Transverse colon (tissue), 4 donors: ENCODE results near the gene FOXK2. TPM values are rescaled to one million over a fixed set of nuclear protein-coding genes. Genes with fewer than 3 reads are reported as not detected.
"Not testable (repeated sequence)": the region's sequence is repeated elsewhere in the genome, so short reads cannot be mapped to it uniquely, and the experiment has no call there.

Experiments used
- DNase-seq: peaks from one replicate; pipeline ENCODE4 v3.0.0-alpha.2; 2019
- H3K27ac ChIP-seq, 4 donors: fragments of 200-600 bp; sonication (generic); 2 replicates each; pipeline ENCODE4 v1.5.1; 2016 to 2018; ENCODE audit warnings: inconsistent platforms in 4 of 4
- H3K27me3 ChIP-seq: fragments of 200-600 bp; sonication (generic); 2 replicates; pipeline ENCODE4 v1.5.1; 2017; ENCODE audit warnings: inconsistent platforms
- H3K36me3 ChIP-seq, 4 donors: fragments of 200-600 bp; sonication (generic); 2 replicates each; pipeline ENCODE4 v1.5.1; 2017 to 2019; ENCODE audit warnings: inconsistent platforms in 4 of 4
- H3K4me1 ChIP-seq, 4 donors: fragments of 200-600 bp; sonication (generic); 2 replicates each; pipeline ENCODE4 v1.5.1; 2017 to 2020; ENCODE audit warnings: inconsistent platforms in 4 of 4
- H3K4me3 ChIP-seq, 4 donors: fragments of 200-600 bp; sonication (generic); 1 replicate in 1 of 4; 2 replicates in 3 of 4; pipeline versions ENCODE4 v1.5.1 to v1.6.1; 2017 to 2019; ENCODE audit warnings: inconsistent platforms in 4 of 4
- H3K9me3 ChIP-seq, 2 donors: fragments of 200-600 bp; sonication (generic); 2 replicates each; pipeline ENCODE4 v1.5.1; 2017 to 2019; ENCODE audit warnings: inconsistent platforms in 2 of 2
- CTCF ChIP-seq, 5 experiments: fragments of 200-600 bp in 3 of 5; fragments of 450-650 bp in 2 of 5; sonication (generic) in 3 of 5; IDR thresholded peaks; 1 replicate in 2 of 5; 2 replicates in 3 of 5; pipeline ENCODE4 v1.5.1; 2016 to 2017; ENCODE audit warnings: antibody characterized with exemption in 5 of 5, inconsistent platforms in 3 of 5, mild to moderate bottlenecking in 2 of 5, moderate library complexity in 1 of 5
- EP300 ChIP-seq: sonication (generic); formaldehyde crosslinking; IDR thresholded peaks from one replicate; pipeline ENCODE4 v1.6.1; 2017; ENCODE audit warnings: antibody characterized with exemption, low read depth
- POLR2A ChIP-seq: fragments of 450-650 bp; IDR thresholded peaks from one replicate; pipeline ENCODE4 v1.6.1; 2016; ENCODE audit warnings: antibody characterized with exemption, mild to moderate bottlenecking, moderate library complexity
- POLR2AphosphoS5 ChIP-seq, 3 donors: sonication (generic); formaldehyde crosslinking; IDR thresholded peaks; one replicate each; pipeline ENCODE4 v1.6.1; 2016; ENCODE audit warnings: antibody characterized with exemption in 3 of 3
- WGBS, 2 donors: methylation state at CpG; one replicate each; pipeline ENCODE4 v1.1.5; 2018; ENCODE audit warnings: low coverage in 1 of 2; 5-methylcytosine and 5-hydroxymethylcytosine counted together
- in situ Hi-C, 4 donors: fragments of 200-750 bp; cut with MboI; loops; one replicate each; pipeline versions ENCODE4 v1.15.0 to v1.15.1; 2017; ENCODE audit warnings: low sequenced_read_pairs in 3 of 4, low pct_ligation_motif_present in 1 of 4, low pct_unique_long_range_greater_than_20kb in 1 of 4
- intact Hi-C: fragments of 100-400 bp; cut with DNase I; formaldehyde crosslinking; loops from one replicate; pipeline ENCODE4 v1.15.1; 2023; ENCODE audit warnings: low total_unique reads
- total RNA-seq, 4 donors: library from RNA; depleted of rRNA; stranded (reverse); fragments of >200 nt; gene quantifications; one replicate each; pipeline ENCODE4 v1.1.0, GENCODE V29; 2016

Gene FOXK2
- total RNA-seq, 4 donors from 2014 or later: 41.2 to 216 (median 106) TPM

- in situ Hi-C loops (no loop called here), intact Hi-C loops (no loop called here)
- Histone ChIP-seq H3K27me3 (no peaks in the 10 kb centered on the region), H3K9me3 (no peaks in the 10 kb centered on the region), H3K4me3 (no peak overlapping the region), H3K27ac (no peak overlapping the region), H3K36me3 (peaks cover 0 to 14% (median 6%) of the 10 kb centered on the region in 4 donors), H3K4me1 (peaks cover 0 to 19% (median 11%) of the 10 kb centered on the region in 4 donors)
- no peak for DNase-seq
- TF ChIP-seq POLR2AphosphoS5 (IDR thresholded peaks at IDR 0.05): no peak
- TF ChIP-seq CTCF (IDR thresholded peaks at IDR 0.05): no peak
- no peak for TF ChIP-seq EP300
- 88% methylated on average over 1 to 6 of the region's 8 CpGs for WGBS, 2 donors
These were observed 62.7 kb downstream of the FOXK2 start for GRCh38 chr17:82582213-82582612.

- Histone ChIP-seq H3K9me3 (no peaks in the 10 kb centered on the region), H3K36me3 (peaks cover 0 to 19% (median 9%) of the 10 kb centered on the region in 4 donors), H3K4me3 (no peak overlapping the region), H3K27ac (no peak overlapping the region), H3K27me3 (no peaks in the 10 kb centered on the region), H3K4me1 (peaks cover 0 to 14% (median 6%) of the 10 kb centered on the region in 4 donors)
- in situ Hi-C loops (no loop called here), intact Hi-C loops (no loop called here)
- no peak for TF ChIP-seq POLR2A
- TF ChIP-seq CTCF (IDR thresholded peaks at IDR 0.05): no peak
- no peak for TF ChIP-seq POLR2AphosphoS5 (IDR thresholded peaks at IDR 0.05)
- TF ChIP-seq EP300: no peak
- 90 to 96% methylated on average over 10 to 11 of the region's 11 CpGs for WGBS, 2 donors
- DNase-seq: no peak
These were observed 63.2 kb downstream of the FOXK2 start for GRCh38 chr17:82582709-82583108.

- Histone ChIP-seq H3K27ac (no peak overlapping the region), H3K27me3 (no peaks in the 10 kb centered on the region), H3K4me3 (no peak overlapping the region), H3K4me1 (peaks cover 0 to 9% (median 6%) of the 10 kb centered on the region in 4 donors), H3K9me3 (no peaks in the 10 kb centered on the region), H3K36me3 (peaks cover 0 to 23% (median 9%) of the 10 kb centered on the region in 4 donors)
- in situ Hi-C loops: no loop called here
- intact Hi-C loops: no loop called here
- no peak for TF ChIP-seq CTCF (IDR thresholded peaks at IDR 0.05)
- no peak for TF ChIP-seq POLR2AphosphoS5 (IDR thresholded peaks at IDR 0.05)
- TF ChIP-seq POLR2A: no peak
- no peak for TF ChIP-seq EP300
- WGBS, 2 donors: 89 to 94% methylated on average over 6 to 28 of the region's 28 CpGs
- DNase-seq: no peak
These were observed 64.2 kb downstream of the FOXK2 start for GRCh38 chr17:82583720-82584234.

GRCh38 chr17:82585935-82586575 lies 66.5 kb downstream of the FOXK2 start:
- H3K36me3 ChIP-seq: peaks cover 0 to 23% (median 9%) of the 10 kb centered on the region in 4 donors
- 91% methylated on average over 20 of the region's 23 CpGs; no CpG with 5 or more reads in 1 of the 2 donors for WGBS, 2 donors

More at GRCh38 chr17:82585935-82586575, 66.5 kb downstream of the FOXK2 start:
- H3K27me3 ChIP-seq, H3K4me3 ChIP-seq, in situ Hi-C loops, intact Hi-C loops, H3K9me3 ChIP-seq: not testable (repeated sequence)
- peak; percentile 47 for DNase-seq
- peaks cover 0 to 15% (median 10%) of the 10 kb centered on the region in 4 donors for H3K4me1 ChIP-seq
- H3K27ac ChIP-seq: peak overlapping the region in 1 of 4 donors; percentile 34
